WTC11 (cell line): ENCODE data around the gene MAP3K5. TPM values are rescaled to one million over a fixed set of nuclear protein-coding genes. Genes with fewer than 3 reads are reported as not detected.

Experiments used
- ATAC-seq: fragments of 200-7000 bp; cut with Tn5 transposase; 2 replicates; pipeline ENCODE4 v1.10.0; 2021; ENCODE audit warnings: mild to moderate bottlenecking, moderate library complexity
- CTCF ChIA-PET: fragments of 300-600 bp; sonication (Branson Sonifier 250); formaldehyde crosslinking; loops from one replicate; lab custom pipeline; 2021; ENCODE audit warnings: antibody characterized with exemption; lab: Charles Lee
- POLR2A ChIA-PET: fragments of 350-600 bp; sonication (Branson Sonifier 250); formaldehyde crosslinking; loops from one replicate; lab custom pipeline; 2021; ENCODE audit warnings: antibody characterized with exemption; lab: Charles Lee
- DNase-seq: peaks from one replicate; pipeline ENCODE4 v3.0.0; 2021; ENCODE audit warnings: low spot score
- H3K27ac Mint-ChIP-seq: 2 replicates; pipeline ENCODE4 v1.8.0; 2021; ENCODE audit warnings: mixed read lengths
- H3K27me3 Mint-ChIP-seq: 2 replicates; pipeline ENCODE4 v1.8.0; 2021; ENCODE audit warnings: low read depth, mild to moderate bottlenecking, moderate library complexity, mixed read lengths
- H3K36me3 Mint-ChIP-seq: 2 replicates; pipeline ENCODE4 v1.8.0; 2021; ENCODE audit warnings: mixed read lengths
- H3K4me1 Mint-ChIP-seq: 2 replicates; pipeline ENCODE4 v1.8.0; 2022; ENCODE audit warnings: mixed read lengths
- H3K4me3 Mint-ChIP-seq: 2 replicates; pipeline ENCODE4 v1.8.0; 2021; ENCODE audit warnings: mild to moderate bottlenecking, moderate library complexity, mixed read lengths
- H3K9me3 Mint-ChIP-seq: 2 replicates; pipeline ENCODE4 v1.8.0; 2021; ENCODE audit warnings: mixed read lengths
- CREM ChIP-seq: sonication (generic); formaldehyde crosslinking; IDR thresholded peaks from 2 replicates; pipeline ENCODE4 v1.8.1; 2022; ENCODE audit warnings: mild to moderate bottlenecking, missing genetic modification reagents, moderate library complexity
- FOXJ3 ChIP-seq: sonication (generic); formaldehyde crosslinking; IDR thresholded peaks from 2 replicates; pipeline ENCODE4 v1.9.0; 2021; ENCODE audit warnings: missing genetic modification reagents, mild to moderate bottlenecking, borderline replicate concordance
- FOXK1 ChIP-seq: sonication (generic); formaldehyde crosslinking; IDR thresholded peaks from 2 replicates; pipeline ENCODE4 v1.8.0; 2022; ENCODE audit warnings: mild to moderate bottlenecking, moderate library complexity, missing genetic modification reagents
- GTF2I ChIP-seq: fragments of 250-450 bp; sonication (Bioruptor Pico); conservative IDR thresholded peaks from 2 replicates; pipeline ENCODE4 v1.4.0; 2021; ENCODE audit warnings: mild to moderate bottlenecking
- JUN ChIP-seq: sonication (generic); formaldehyde crosslinking; IDR thresholded peaks from 2 replicates; pipeline ENCODE4 v1.8.0; 2023; ENCODE audit warnings: mild to moderate bottlenecking, missing genetic modification reagents
- MXD4 ChIP-seq: fragments of 250-450 bp; sonication (Bioruptor Pico); IDR thresholded peaks from 2 replicates; pipeline ENCODE4 v1.8.0; 2021; ENCODE audit warnings: mild to moderate bottlenecking, moderate library complexity, borderline replicate concordance
- SMAD3 ChIP-seq: sonication (generic); formaldehyde crosslinking; IDR thresholded peaks from 2 replicates; pipeline ENCODE4 v1.8.0; 2022; ENCODE audit warnings: missing genetic modification reagents, mild to moderate bottlenecking, borderline replicate concordance
- SP1 ChIP-seq: sonication (generic); formaldehyde crosslinking; conservative IDR thresholded peaks from 2 replicates; pipeline ENCODE4 v1.8.1; 2022; ENCODE audit warnings: missing genetic modification reagents
- TP53 ChIP-seq: sonication (generic); formaldehyde crosslinking; IDR thresholded peaks from 2 replicates; pipeline ENCODE4 v1.8.1; 2023; ENCODE audit warnings: mild to moderate bottlenecking, missing genetic modification reagents
- ZBTB43 ChIP-seq: sonication (generic); formaldehyde crosslinking; IDR thresholded peaks from 2 replicates; pipeline ENCODE4 v1.8.1; 2023; ENCODE audit warnings: mild to moderate bottlenecking, missing genetic modification reagents
- ZNF416 ChIP-seq: fragments of 250-450 bp; sonication (Bioruptor Pico); IDR thresholded peaks from 2 replicates; pipeline ENCODE4 v1.9.0; 2021; ENCODE audit warnings: mild to moderate bottlenecking, inconsistent platforms
- ZNF532 ChIP-seq: fragments of 250-450 bp; sonication (Bioruptor Pico); IDR thresholded peaks from 2 replicates; pipeline ENCODE4 v1.9.0; 2021; ENCODE audit warnings: mild to moderate bottlenecking, borderline replicate concordance
- total RNA-seq: library from RNA; stranded (reverse); gene quantifications from 3 replicates; pipeline ENCODE4 v1.2.3, GENCODE V29; 2021
- TF ChIP-seq, protein P1 (sequence below): sonication (generic); formaldehyde crosslinking; IDR thresholded peaks from 2 replicates; pipeline ENCODE4 v1.8.1; 2023; ENCODE audit warnings: mild to moderate bottlenecking, missing genetic modification reagents, moderate library complexity
- TF ChIP-seq, protein P2 (sequence below): sonication (generic); formaldehyde crosslinking; IDR thresholded peaks from 2 replicates; pipeline ENCODE4 v1.8.1; 2023; ENCODE audit warnings: mild to moderate bottlenecking, missing genetic modification reagents
- TF ChIP-seq, protein P3 (sequence below): sonication (generic); formaldehyde crosslinking; IDR thresholded peaks from 2 replicates; pipeline ENCODE4 v1.8.0; 2022; ENCODE audit warnings: missing genetic modification reagents
- TF ChIP-seq, protein P4 (sequence below): sonication (generic); formaldehyde crosslinking; IDR thresholded peaks from 2 replicates; pipeline ENCODE4 v1.8.0; 2022; ENCODE audit warnings: mild to moderate bottlenecking, missing genetic modification reagents
- TF ChIP-seq, protein P5 (sequence below): fragments of 250-450 bp; sonication (Bioruptor Pico); conservative IDR thresholded peaks from 2 replicates; pipeline ENCODE4 v1.9.0; 2021; ENCODE audit warnings: mild to moderate bottlenecking

Gene MAP3K5
- total RNA-seq, 1 experiment from 2014 or later = 1.6 TPM

DNA sequence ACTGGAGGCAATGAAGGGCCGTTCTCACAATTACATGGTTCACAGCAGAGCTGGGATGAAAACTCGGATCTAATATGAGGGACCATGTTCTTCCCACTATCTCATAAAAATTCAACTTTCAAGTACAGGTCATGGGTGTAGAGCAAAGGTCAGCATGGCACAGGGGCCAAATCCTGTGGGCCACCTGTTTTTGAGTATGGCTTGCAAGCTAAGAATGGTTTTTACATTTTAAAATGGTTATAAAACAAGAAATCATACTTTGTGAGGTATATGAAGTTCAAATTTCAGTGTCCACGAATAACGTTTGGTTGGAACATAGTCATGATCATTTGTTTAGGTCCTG is 4.6 kb downstream of the MAP3K5 start:
- Mint-ChIP-seq H3K27ac (no peak overlapping the region), H3K27me3 (peaks cover 36% of the 10 kb centered on the region), H3K36me3 (no peaks in the 10 kb centered on the region), H3K4me1 (peaks cover 12% of the 10 kb centered on the region), H3K9me3 (no peaks in the 10 kb centered on the region), H3K4me3 (no peak overlapping the region)
- TF ChIP-seq SMAD3 (CRISPR knock-in tag) (no peak), TP53 (no peak)
- TF ChIP-seq, protein P1, sequence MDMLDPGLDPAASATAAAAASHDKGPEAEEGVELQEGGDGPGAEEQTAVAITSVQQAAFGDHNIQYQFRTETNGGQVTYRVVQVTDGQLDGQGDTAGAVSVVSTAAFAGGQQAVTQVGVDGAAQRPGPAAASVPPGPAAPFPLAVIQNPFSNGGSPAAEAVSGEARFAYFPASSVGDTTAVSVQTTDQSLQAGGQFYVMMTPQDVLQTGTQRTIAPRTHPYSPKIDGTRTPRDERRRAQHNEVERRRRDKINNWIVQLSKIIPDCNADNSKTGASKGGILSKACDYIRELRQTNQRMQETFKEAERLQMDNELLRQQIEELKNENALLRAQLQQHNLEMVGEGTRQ (CRISPR knock-in tag) = no peak
- ChIA-PET CTCF (no interaction called here), POLR2A (no interaction called here)
- ATAC-seq = no peak
- DNase-seq = no peak

DNA sequence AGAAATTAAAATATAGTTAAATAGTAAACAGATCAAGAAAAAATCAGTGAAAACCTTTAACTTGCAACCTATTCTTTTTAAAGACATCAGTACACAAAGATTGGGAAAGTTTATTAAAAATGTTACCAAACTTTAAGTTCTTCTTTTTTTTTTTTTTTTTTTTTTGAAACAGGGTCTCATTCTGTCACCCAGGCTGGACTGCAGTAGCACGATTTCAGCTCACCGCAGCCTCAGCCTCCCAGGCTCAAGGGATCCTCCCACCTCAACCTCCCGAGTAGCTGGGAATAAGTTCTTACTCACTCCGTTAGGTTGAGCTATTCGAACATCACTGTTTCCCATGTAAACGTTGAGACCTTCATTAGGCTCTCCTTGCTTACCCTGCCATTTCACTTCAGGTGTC is 5.6 kb downstream of the MAP3K5 start:
- peaks cover 12% of the 10 kb centered on the region for H3K4me1 Mint-ChIP-seq
- CTCF ChIA-PET = interaction anchor here (0.6 to 3.6 kb wide), 3 partner anchors 19 to 267 kb away, joined by 3 to 15 read pairs (median 4); no protein-coding TSS in a partner anchor
- H3K4me3 Mint-ChIP-seq = no peak overlapping the region
- TF ChIP-seq, protein P2, sequence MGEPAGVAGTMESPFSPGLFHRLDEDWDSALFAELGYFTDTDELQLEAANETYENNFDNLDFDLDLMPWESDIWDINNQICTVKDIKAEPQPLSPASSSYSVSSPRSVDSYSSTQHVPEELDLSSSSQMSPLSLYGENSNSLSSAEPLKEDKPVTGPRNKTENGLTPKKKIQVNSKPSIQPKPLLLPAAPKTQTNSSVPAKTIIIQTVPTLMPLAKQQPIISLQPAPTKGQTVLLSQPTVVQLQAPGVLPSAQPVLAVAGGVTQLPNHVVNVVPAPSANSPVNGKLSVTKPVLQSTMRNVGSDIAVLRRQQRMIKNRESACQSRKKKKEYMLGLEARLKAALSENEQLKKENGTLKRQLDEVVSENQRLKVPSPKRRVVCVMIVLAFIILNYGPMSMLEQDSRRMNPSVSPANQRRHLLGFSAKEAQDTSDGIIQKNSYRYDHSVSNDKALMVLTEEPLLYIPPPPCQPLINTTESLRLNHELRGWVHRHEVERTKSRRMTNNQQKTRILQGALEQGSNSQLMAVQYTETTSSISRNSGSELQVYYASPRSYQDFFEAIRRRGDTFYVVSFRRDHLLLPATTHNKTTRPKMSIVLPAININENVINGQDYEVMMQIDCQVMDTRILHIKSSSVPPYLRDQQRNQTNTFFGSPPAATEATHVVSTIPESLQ (CRISPR knock-in tag) = no peak
- TF ChIP-seq, protein P3, sequence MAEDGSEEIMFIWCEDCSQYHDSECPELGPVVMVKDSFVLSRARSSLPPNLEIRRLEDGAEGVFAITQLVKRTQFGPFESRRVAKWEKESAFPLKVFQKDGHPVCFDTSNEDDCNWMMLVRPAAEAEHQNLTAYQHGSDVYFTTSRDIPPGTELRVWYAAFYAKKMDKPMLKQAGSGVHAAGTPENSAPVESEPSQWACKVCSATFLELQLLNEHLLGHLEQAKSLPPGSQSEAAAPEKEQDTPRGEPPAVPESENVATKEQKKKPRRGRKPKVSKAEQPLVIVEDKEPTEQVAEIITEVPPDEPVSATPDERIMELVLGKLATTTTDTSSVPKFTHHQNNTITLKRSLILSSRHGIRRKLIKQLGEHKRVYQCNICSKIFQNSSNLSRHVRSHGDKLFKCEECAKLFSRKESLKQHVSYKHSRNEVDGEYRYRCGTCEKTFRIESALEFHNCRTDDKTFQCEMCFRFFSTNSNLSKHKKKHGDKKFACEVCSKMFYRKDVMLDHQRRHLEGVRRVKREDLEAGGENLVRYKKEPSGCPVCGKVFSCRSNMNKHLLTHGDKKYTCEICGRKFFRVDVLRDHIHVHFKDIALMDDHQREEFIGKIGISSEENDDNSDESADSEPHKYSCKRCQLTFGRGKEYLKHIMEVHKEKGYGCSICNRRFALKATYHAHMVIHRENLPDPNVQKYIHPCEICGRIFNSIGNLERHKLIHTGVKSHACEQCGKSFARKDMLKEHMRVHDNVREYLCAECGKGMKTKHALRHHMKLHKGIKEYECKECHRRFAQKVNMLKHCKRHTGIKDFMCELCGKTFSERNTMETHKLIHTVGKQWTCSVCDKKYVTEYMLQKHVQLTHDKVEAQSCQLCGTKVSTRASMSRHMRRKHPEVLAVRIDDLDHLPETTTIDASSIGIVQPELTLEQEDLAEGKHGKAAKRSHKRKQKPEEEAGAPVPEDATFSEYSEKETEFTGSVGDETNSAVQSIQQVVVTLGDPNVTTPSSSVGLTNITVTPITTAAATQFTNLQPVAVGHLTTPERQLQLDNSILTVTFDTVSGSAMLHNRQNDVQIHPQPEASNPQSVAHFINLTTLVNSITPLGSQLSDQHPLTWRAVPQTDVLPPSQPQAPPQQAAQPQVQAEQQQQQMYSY (CRISPR knock-in tag) = no peak
- TF ChIP-seq GTF2I (CRISPR knock-in tag) = no peak
- TF ChIP-seq ZNF532 (CRISPR knock-in tag) = no peak
- no peak for TF ChIP-seq FOXJ3
- TF ChIP-seq FOXK1 (CRISPR knock-in tag) = no peak
- TF ChIP-seq, protein P4, sequence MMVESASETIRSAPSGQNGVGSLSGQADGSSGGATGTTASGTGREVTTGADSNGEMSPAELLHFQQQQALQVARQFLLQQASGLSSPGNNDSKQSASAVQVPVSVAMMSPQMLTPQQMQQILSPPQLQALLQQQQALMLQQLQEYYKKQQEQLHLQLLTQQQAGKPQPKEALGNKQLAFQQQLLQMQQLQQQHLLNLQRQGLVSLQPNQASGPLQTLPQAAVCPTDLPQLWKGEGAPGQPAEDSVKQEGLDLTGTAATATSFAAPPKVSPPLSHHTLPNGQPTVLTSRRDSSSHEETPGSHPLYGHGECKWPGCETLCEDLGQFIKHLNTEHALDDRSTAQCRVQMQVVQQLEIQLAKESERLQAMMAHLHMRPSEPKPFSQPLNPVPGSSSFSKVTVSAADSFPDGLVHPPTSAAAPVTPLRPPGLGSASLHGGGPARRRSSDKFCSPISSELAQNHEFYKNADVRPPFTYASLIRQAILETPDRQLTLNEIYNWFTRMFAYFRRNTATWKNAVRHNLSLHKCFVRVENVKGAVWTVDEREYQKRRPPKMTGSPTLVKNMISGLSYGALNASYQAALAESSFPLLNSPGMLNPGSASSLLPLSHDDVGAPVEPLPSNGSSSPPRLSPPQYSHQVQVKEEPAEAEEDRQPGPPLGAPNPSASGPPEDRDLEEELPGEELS (CRISPR knock-in tag) = no peak
- no peak for TF ChIP-seq MXD4
- no peak for TF ChIP-seq SP1 (CRISPR knock-in tag)
- no peak for TF ChIP-seq ZNF416
- no peak for TF ChIP-seq ZBTB43 (CRISPR knock-in tag)
- TF ChIP-seq JUN (CRISPR knock-in tag) = no peak
- TF ChIP-seq, protein P5, sequence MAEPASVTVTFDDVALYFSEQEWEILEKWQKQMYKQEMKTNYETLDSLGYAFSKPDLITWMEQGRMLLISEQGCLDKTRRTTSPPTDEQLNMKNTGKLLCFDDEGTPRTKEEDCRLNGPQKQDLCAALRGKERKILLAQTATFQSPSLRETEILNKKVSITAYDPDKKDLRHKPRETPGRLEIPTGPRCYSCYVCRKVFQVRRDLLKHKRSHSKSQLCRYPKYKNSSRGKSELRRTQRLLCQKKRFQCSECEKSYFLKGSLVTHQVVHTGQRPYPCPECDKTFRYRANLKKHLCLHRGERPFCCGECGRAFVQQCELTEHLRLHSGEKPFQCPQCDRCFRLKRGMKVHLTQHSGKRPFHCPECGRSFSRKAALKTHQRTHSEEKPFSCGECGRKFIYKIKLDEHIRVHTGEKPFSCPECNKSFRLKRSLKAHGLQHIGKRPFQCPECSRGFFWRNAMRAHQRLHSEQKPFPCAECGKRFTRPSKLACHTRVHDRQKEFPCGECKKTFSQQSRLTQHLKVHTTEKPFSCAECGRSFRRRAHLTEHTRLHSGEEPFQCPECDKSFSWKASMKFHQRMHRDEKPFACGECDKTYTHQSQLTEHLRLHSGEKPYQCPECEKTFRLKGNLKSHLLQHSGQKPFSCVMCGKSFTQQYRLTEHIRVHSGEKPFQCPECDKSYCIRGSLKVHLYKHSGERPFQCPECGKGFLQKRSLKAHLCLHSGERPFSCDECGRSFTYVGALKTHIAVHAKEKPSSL (CRISPR knock-in tag) = no peak
- TF ChIP-seq CREM (CRISPR knock-in tag) = no peak

More for the DNA sequence above, 5.6 kb downstream of the MAP3K5 start:
- Mint-ChIP-seq H3K27ac (no peak overlapping the region), H3K9me3 (no peaks in the 10 kb centered on the region), H3K27me3 (peaks cover 31% of the 10 kb centered on the region), H3K36me3 (no peaks in the 10 kb centered on the region)
- POLR2A ChIA-PET = interaction anchor here (0.7 kb wide), 1 partner anchor 1264 kb away, joined by 7 read pairs; no protein-coding TSS in a partner anchor
- no peak for DNase-seq
- ATAC-seq = no peak
